Measurements from ENCODE around the gene NXPE4.

Gene NXPE4

DNA sequence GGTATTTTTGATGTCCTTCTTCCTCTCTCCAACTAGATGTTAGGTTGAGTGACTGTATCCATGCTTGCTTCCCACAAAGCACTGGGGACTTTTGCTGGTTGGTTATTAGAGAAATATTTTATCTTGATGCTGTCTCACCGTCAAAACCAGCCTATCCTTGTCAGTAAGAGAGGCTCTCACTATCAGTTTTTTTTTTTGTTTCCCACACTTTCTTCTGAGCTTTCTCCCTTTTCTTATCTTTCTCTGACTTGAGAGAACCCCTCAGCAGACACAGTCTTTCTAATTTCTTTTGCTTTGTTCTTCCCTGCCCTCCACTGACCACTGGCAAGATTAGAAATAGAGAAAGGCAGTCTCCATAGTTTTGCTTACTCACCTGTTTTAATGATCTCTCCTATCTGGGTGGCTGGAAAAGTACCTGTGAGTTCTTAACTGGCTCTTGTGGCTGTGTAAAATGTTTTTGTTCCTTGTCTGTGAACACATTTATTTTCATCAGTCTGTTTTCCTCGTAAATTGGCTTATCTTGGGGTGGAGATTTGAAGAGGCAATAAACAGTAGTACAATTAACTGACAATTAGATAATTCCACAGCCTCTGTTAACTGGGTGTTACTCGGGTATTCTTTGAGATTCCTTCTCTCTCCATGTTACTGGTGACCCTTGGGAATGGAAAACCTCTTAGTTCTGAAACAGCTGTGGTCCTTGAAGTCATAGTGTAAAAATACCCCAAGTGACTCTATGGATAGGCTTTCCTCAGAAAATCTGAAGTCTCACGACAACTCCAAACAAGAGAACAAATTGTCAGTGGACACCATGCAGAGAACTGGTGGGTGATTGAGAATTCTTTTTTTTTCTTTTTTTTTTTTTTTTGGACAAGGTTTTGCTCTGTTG, 35.9 kb downstream of the NXPE4 start, which contains the start of gene NXPE1:
Gene NXPE1 (minus strand): TSS at position 457 of the 886 bp plus-strand sequence. CDS start 8,680 bp downstream, outside the sequence.
- DNase-seq, result no peak

DNA sequence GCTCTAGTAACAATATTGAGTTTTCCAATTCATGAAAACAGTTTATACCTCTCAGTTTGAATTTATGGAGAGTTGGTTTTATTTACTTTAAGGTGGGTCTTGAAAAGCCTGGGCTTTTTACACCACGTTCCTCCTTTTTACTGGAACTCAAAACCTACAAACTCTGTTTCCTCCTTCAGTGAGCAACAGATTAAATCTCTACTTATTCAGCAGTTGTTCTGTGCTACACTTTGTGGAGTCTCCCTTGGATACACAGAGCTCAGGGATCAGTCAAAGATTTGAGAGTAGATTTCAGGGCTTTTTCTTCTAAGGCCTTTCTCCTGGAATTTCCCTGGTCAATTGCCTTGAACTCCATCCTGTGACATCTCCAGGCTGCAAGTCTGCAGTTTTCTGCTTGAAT, 39.5 kb downstream of the NXPE4 start:
- no peak for DNase-seq

DNA sequence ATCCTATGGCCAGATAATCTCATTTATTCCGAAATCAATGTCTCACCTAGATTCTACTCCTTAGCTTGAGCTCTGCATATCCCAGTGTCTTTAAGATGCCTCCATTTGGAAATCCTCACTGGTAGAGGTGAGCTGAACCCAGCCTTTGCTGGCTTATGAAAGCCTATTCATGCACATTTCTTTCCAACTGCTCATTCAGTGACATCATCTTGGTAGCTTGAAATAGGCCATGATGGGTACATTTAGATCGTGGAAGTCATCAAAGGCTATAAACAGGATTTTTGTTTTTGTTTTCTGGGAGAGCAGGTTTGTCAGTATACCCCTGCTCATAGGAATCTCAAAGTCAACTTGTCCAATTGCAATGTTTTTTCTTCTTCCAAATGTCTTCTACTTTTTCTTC, 41.9 kb downstream of the NXPE4 start:
- no peak for DNase-seq

DNA sequence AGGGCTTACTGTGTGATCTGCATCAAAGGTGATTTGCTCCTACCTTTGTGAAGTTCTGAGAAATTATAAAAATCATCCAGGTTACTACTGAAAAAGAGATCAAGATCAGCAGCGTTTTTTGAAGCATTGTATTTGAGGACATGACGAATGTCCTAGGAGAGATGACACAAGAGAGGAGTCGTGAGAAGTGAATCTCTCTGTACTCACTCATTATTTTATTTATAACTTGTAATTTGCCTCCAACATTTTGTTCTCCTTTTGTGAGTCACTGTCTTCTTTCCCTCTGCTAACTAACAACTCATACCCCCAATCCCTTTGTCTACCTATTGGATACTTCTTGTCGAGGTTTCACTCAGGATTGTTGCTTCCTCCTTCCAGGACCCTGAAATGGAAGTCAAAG, 44.5 kb downstream of the NXPE4 start:
- no peak for DNase-seq

DNA sequence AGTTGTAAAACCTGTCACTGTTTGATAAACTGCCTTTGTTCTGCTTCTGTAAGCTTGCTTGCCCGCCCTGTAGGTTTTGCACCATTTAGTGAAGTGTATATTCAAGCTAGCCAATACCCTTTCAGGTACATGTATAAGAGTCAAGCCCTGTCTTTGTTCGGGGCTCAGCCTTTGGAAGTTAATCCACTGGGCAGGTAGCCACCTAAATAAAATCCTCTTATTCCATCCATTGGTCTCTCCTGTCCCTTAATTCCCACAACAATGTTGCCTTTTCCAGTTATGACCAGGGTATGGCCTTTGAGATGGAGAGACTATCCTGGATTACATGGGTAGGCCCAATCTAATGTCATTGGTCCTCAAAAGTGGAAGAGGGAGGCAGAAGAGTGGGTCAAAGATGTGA, 69.9 kb downstream of the NXPE4 start:
- DNase-seq, result no peak

DNA sequence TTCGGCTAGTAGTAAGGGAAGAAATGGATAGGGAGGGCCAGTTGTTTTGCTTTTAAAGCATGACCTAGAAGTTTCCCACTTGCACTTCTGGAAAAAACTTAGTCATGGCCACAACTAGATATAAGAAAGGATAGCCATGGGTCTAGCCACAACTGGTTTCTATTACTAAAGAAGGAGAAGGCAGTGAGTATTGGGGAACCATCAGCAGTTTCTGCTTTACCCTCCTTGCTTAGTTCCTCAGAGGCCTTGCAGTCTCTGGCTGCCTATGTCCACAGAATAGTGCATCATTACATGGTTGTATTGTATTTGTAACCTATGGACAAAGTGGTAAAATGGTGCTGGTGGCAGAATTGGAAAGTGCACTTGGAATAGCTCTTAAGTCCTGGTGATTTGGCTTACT, 71.5 kb downstream of the NXPE4 start:
- DNase-seq, result no peak

DNA sequence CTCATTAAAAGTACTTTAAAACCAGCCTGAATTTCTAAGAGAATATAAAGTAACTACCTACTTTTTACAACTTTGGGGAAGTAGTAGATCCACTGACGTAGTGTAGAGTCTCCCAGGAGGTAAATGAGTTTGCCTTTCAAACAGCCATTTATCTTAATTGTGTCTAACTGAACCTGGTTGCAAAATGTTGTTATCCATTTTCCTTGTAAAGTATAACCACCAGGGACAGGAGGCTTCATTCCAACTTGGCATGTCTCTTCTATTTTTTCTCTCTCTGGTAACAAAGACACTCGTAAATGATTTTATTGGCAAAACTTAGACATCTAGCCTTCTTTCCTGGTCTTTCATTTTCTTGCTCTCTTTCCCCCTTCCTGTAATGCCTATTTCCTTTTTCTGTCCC, 72.8 kb downstream of the NXPE4 start:
- no peak for DNase-seq
